ENCODE data around the gene TUFT1. TPM values are rescaled to one million over a fixed set of nuclear protein-coding genes. Genes with fewer than 3 reads are reported as not detected.

The TUFT1 gene
- polyA plus RNA-seq, 2 of the 4 experiments (the other 2 are of a cell fraction): 21.1 to 27.5 TPM

DNA sequence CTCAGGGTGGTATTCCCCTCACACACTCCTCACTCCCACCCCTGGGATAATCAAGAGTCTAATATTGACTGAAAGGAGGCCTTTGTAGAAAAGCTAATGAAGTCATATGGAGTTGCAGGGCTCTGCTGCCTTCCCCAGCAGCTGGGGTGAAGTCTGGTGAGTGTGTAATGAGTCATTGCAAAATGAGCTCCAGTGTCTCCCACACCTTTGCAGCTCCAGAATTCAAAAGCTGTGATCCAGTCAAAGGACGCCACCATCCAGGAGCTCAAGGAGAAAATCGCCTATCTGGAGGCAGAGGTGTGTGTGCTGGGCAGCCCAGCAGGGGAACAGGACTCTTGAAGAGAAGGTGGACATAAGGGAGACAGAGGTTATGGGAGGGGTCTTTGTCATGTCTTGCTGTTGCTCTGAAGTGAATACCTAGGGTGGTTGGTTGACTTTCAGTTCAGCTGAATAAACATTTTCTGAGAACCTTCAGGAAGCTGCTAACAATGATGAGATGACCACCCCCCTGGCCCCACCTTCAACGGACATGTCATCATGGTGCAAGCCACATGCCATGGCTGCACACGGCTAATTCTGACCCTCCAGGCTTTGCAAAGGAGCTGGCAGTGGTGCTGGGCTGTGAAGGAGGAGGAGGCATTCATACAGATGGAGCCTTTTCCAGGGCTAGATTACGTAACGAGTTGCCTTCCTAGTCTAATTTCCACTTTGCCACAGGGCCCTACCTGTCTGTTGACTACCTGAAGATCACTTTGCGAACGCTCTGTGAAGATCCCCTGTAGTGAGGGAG, 39.5 kb downstream of the TUFT1 start:
- TF ChIP-seq BHLHE40 (IDR thresholded peaks at IDR 0.05; ENCODE audit: low read depth, low read length) (no peak), FOSL2 (IDR thresholded peaks at IDR 0.05) (no peak), FOSL2 (CRISPR knock-in tag; IDR thresholded peaks at IDR 0.05) (0 out of 2 replicates have a peak, but pooled peaks have one; percentile 5), RAD21 (conservative IDR thresholded peaks at IDR 0.05 in 1 of 2, IDR thresholded peaks at IDR 0.05 in 1 of 2) (no peak)
- Histone ChIP-seq H3K4me2 (no peak overlapping the region), H3K27ac (no peak overlapping the region), H3K4me3 (no peak overlapping the region), H3K9me3 (no peaks in the 10 kb centered on the region), H3K4me1 (peaks cover 38% of the 10 kb centered on the region)
- WGBS (ENCODE audit: missing lambda C conversion rate): 85% methylated on average over 8 of the region's 8 CpGs
- CTCF ChIA-PET: interaction anchor here (0.8 to 16.6 kb wide), 9 partner anchors 13 to 181 kb away, joined by 3 to 147 read pairs (median 3); partner anchors contain the start of gene PSMB4
- POLR2A ChIA-PET: interaction anchor here (0.6 kb wide), 1 partner anchor 107 kb away, joined by 3 read pairs; no protein-coding TSS in a partner anchor
- DNase-seq (ENCODE audit: low read depth in 1 of 2, low spot score in 1 of 2) (no peak), FAIRE-seq (no peak), ATAC-seq (no peak)

DNA sequence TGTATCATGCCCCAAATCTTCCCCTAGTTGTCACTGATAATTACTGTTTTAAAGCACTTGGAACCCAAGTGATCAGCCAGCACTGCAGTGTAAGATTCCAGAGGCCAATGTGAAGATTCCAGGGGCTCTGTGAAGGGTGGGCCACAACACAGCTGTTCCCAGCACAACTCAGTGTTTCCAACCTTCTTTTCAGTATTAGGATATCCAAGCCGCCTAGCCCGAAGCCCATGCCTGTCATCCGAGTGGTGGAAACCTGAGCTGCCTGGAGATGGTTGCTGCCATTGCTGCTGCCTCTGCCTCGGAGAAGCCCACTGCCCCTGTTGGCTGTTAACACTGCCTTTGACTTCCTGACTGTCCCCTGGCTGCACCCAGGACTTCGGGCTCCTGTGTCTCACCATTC, 41.3 kb downstream of the TUFT1 start:
- ATAC-seq (no peak), DNase-seq (ENCODE audit: low read depth in 1 of 2, low spot score in 1 of 2) (no peak), FAIRE-seq (no peak)
- Histone ChIP-seq H3K9me3 (no peaks in the 10 kb centered on the region), H3K4me3 (no peak overlapping the region), H3K4me1 (peaks cover 46% of the 10 kb centered on the region), H3K4me2 (no peak overlapping the region), H3K27ac (no peak overlapping the region)
- WGBS (ENCODE audit: missing lambda C conversion rate): 95% methylated on average over 5 of the region's 5 CpGs
- TF ChIP-seq HOXB5 (CRISPR knock-in tag; IDR thresholded peaks at IDR 0.05) (no peak), TP53 (CRISPR knock-in tag; IDR thresholded peaks at IDR 0.05) (no peak), PHF8 (IDR thresholded peaks at IDR 0.05; ENCODE audit: borderline replicate concordance, low read depth) (no peak), JUNB (IDR thresholded peaks at IDR 0.05) (no peak), NFE2L2 (conservative IDR thresholded peaks at IDR 0.05; ENCODE audit: low read length) (no peak), POLR2A (IDR thresholded peaks at IDR 0.05; ENCODE audit: low read length) (no peak), BHLHE40 (IDR thresholded peaks at IDR 0.05; ENCODE audit: low read depth, low read length) (no peak), TFCP2L1 (CRISPR knock-in tag; IDR thresholded peaks at IDR 0.05) (no peak), RAD21 (conservative IDR thresholded peaks at IDR 0.05 in 1 of 2, IDR thresholded peaks at IDR 0.05 in 1 of 2) (no peak), RARB (CRISPR knock-in tag; IDR thresholded peaks at IDR 0.05) (no peak), KDM1A (IDR thresholded peaks at IDR 0.05; ENCODE audit: low read depth) (no peak), FOSB (CRISPR knock-in tag; IDR thresholded peaks at IDR 0.05) (no peak), JUN (IDR thresholded peaks at IDR 0.05) (no peak), HDAC2 (IDR thresholded peaks at IDR 0.05) (no peak), ZC3H11A (IDR thresholded peaks at IDR 0.05) (no peak), ESRRA (IDR thresholded peaks at IDR 0.05; ENCODE audit: borderline replicate concordance, low read length) (no peak), ZSCAN20 (CRISPR knock-in tag; IDR thresholded peaks at IDR 0.05) (no peak), CBX2 (IDR thresholded peaks at IDR 0.05; ENCODE audit: borderline replicate concordance, low read depth) (no peak)
- ChIA-PET POLR2A (no interaction called here), CTCF (interaction anchor here (1.0 to 16.6 kb wide), 4 partner anchors 10 to 154 kb away, joined by 3 to 147 read pairs (median 5); no protein-coding TSS in a partner anchor)

DNA sequence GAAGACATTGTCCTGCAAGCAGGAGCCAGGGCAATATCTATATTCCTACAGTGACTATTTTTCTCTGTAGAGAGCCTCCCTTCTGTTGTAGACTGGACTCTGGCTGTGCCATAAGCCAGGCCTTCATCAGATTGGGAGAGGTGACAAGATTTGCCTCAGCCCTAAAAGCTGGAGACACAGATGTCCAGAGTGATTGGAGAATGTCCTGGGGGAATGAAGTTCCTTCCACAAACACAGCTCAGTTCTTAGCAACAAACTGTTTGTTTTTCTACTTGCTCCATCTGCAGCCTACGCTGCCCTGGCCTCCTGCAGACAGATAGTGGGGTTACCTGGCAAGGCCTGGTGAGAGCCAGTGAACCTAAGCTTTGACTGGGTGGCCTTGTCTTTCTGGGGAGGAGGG, 41.8 kb downstream of the TUFT1 start:
- no peak for TF ChIP-seq SREBF2 (IDR thresholded peaks at IDR 0.05)
- no peak for TF ChIP-seq PHF8 (IDR thresholded peaks at IDR 0.05; ENCODE audit: borderline replicate concordance, low read depth)
- no peak for TF ChIP-seq KDM1A (IDR thresholded peaks at IDR 0.05; ENCODE audit: low read depth)
- TF ChIP-seq TP53 (CRISPR knock-in tag; IDR thresholded peaks at IDR 0.05): no peak
- TF ChIP-seq KDM5A (IDR thresholded peaks at IDR 0.05): no peak
- ATAC-seq (0 out of 6 replicates have a peak, but pooled peaks of 1 of the 2 experiments have one; percentile 7), DNase-seq (ENCODE audit: low read depth in 1 of 2, low spot score in 1 of 2) (no peak), FAIRE-seq (no peak)
- no peaks in the 10 kb centered on the region for H3K9me3 ChIP-seq
- no peak overlapping the region for H3K4me2 ChIP-seq
- ChIA-PET CTCF (interaction anchor here (1.1 to 16.6 kb wide), 3 partner anchors 10 to 153 kb away, joined by 3 to 147 read pairs (median 6); no protein-coding TSS in a partner anchor), POLR2A (no interaction called here)
- no peak overlapping the region for H3K4me3 ChIP-seq
- peaks cover 47% of the 10 kb centered on the region for H3K4me1 ChIP-seq
- H3K27ac ChIP-seq: no peak overlapping the region
- WGBS (ENCODE audit: missing lambda C conversion rate): 63% methylated on average over 1 of the region's 1 CpG

- DNase-seq (ENCODE audit: low read depth in 1 of 2, low spot score in 1 of 2) (no peak), FAIRE-seq (no peak), ATAC-seq (no peak)
- 76% methylated on average over 2 of the region's 2 CpGs for WGBS (ENCODE audit: missing lambda C conversion rate)
- no peak for TF ChIP-seq E2F6 (IDR thresholded peaks at IDR 0.05; ENCODE audit: borderline replicate concordance, low read depth)
- no peak for TF ChIP-seq CHD4 (IDR thresholded peaks at IDR 0.05; ENCODE audit: borderline replicate concordance)
- TF ChIP-seq MAFK (IDR thresholded peaks at IDR 0.05; ENCODE audit: partially characterized antibody): peak; percentile 54
- no peak overlapping the region for H3K27ac ChIP-seq
- ChIA-PET POLR2A (no interaction called here), CTCF (interaction anchor here (16.6 kb wide), 1 partner anchor 11 kb away, joined by 147 read pairs; no protein-coding TSS in a partner anchor)
- H3K4me1 ChIP-seq: peaks cover 37% of the 10 kb centered on the region
- no peak overlapping the region for H3K4me2 ChIP-seq
- H3K4me3 ChIP-seq: no peak overlapping the region
- H3K9me3 ChIP-seq: no peaks in the 10 kb centered on the region
Observed at GRCh38 chr1:151583796-151584195, 43.7 kb downstream of the TUFT1 start.

Measured in A549 (cell line).